ENCODE results near the gene SRCAP. TPM values are rescaled to one million over a fixed set of nuclear protein-coding genes. Genes with fewer than 3 reads are reported as not detected.

The SRCAP gene
- total RNA-seq, 2 experiments from 2014 or later: 59.5 to 60.1 TPM

- Histone ChIP-seq H3K4me3 (ENCODE audit: low read length) (no peak overlapping the region), H3K27ac (ENCODE audit: low read depth in 1 of 2, low read length in 2 of 2) (no peak overlapping the region), H3K4me1 (ENCODE audit: insufficient read depth, low read length) (peaks cover 59% of the 10 kb centered on the region), H3K9me3 (ENCODE audit: control insufficient read depth in 1 of 2, insufficient read depth in 1 of 2, low read length in 2 of 2) (no peaks in the 10 kb centered on the region), H3K36me3 (ENCODE audit: insufficient read depth, low read length) (peaks cover 80% of the 10 kb centered on the region), H3K27me3 (ENCODE audit: control insufficient read depth in 1 of 2, insufficient read depth in 2 of 2, low read length in 2 of 2) (no peaks in the 10 kb centered on the region)
- Mint-ChIP-seq H3K27ac (peak overlapping the region; percentile 76), H3K4me3 (no peak overlapping the region), H3K4me1 (ENCODE audit: low read depth) (peaks cover 34% of the 10 kb centered on the region), H3K27me3 (no peaks in the 10 kb centered on the region), H3K9me3 (no peaks in the 10 kb centered on the region), H3K36me3 (ENCODE audit: low read depth) (peaks cover 74% of the 10 kb centered on the region)
- intact Hi-C loops (cut with DNase I, micrococcal nuclease): no loop called here
- TF ChIP-seq CTCF (IDR thresholded peaks at IDR 0.05): no peak
- CTCF ChIA-PET: interaction anchor here (1.3 kb wide), 1 partner anchor 30 kb away, joined by 4 read pairs; no protein-coding TSS in a partner anchor
- DNase-seq: no peak
- ATAC-seq (ENCODE audit: poor library complexity): no peak
- POLR2A ChIA-PET: no interaction called here
Measured at GRCh38 chr16:30663820-30664219, 35.2 kb upstream of the SRCAP start.

DNA sequence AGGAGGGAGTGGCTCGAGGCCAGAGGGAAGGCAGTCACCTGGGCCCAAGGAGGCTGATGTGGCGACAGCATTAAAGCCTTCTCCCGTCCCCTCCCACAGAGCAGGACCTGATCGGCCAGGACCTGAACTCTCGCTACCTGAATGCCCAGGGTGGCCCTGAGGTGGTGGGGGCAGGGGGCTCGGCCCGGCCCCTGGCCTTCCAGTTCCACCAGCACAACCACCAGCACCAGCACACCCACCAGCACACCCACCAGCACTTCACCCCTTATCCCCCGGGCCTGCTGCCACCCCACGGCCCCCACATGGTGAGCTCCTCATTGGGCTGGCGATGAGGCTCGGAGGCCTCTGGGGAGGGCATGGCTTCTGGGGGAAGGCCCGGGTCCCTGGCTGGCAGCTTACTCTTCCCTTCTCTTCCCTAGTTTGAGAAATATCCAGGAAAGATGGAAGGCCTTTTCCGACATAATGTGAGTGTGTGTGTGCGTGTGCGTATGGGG lies 34.3 kb upstream of the SRCAP start:
- H3K9me3 ChIP-seq (ENCODE audit: control insufficient read depth in 1 of 2, insufficient read depth in 1 of 2, low read length in 2 of 2): no peaks in the 10 kb centered on the region
- no peak overlapping the region for H3K4me3 ChIP-seq (ENCODE audit: low read length)
- no peaks in the 10 kb centered on the region for H3K27me3 ChIP-seq (ENCODE audit: control insufficient read depth in 1 of 2, insufficient read depth in 2 of 2, low read length in 2 of 2)
- H3K4me3 Mint-ChIP-seq: no peak overlapping the region
- no peaks in the 10 kb centered on the region for H3K27me3 Mint-ChIP-seq
- ATAC-seq (ENCODE audit: poor library complexity) (no peak), DNase-seq (no peak)
- CTCF ChIA-PET: interaction anchor here (1.6 kb wide), 1 partner anchor 29 kb away, joined by 7 read pairs; no protein-coding TSS in a partner anchor
- intact Hi-C loops (cut with DNase I, micrococcal nuclease): no loop called here
- H3K27ac ChIP-seq (ENCODE audit: low read depth in 1 of 2, low read length in 2 of 2): peak overlapping the region in 1 of 2 donors; percentile 25
- peaks cover 88% of the 10 kb centered on the region for H3K36me3 ChIP-seq (ENCODE audit: insufficient read depth, low read length)
- H3K4me1 Mint-ChIP-seq (ENCODE audit: low read depth): peaks cover 32% of the 10 kb centered on the region
- peaks cover 58% of the 10 kb centered on the region for H3K4me1 ChIP-seq (ENCODE audit: insufficient read depth, low read length)
- POLR2A ChIA-PET: no interaction called here
- peaks cover 72% of the 10 kb centered on the region for H3K36me3 Mint-ChIP-seq (ENCODE audit: low read depth)
- H3K9me3 Mint-ChIP-seq: no peaks in the 10 kb centered on the region
- no peak overlapping the region for H3K27ac Mint-ChIP-seq
- no peak for TF ChIP-seq CTCF (IDR thresholded peaks at IDR 0.05)

GRCh38 chr16:30665155-30665829 lies 33.7 kb upstream of the SRCAP start:
- no peak overlapping the region for H3K4me3 ChIP-seq (ENCODE audit: low read length)
- Mint-ChIP-seq H3K9me3 (no peaks in the 10 kb centered on the region), H3K27ac (no peak overlapping the region), H3K4me1 (ENCODE audit: low read depth) (peaks cover 32% of the 10 kb centered on the region), H3K27me3 (no peaks in the 10 kb centered on the region), H3K4me3 (no peak overlapping the region), H3K36me3 (ENCODE audit: low read depth) (peaks cover 72% of the 10 kb centered on the region)
- H3K4me1 ChIP-seq (ENCODE audit: insufficient read depth, low read length): peaks cover 51% of the 10 kb centered on the region
- ChIA-PET CTCF (interaction anchor here (1.6 kb wide), 1 partner anchor 28 kb away, joined by 7 read pairs; no protein-coding TSS in a partner anchor), POLR2A (interaction anchor here (0.9 kb wide), 1 partner anchor 9 kb away, joined by 3 read pairs; no protein-coding TSS in a partner anchor)
- H3K27ac ChIP-seq (ENCODE audit: low read depth in 1 of 2, low read length in 2 of 2): no peak overlapping the region
- DNase-seq (peak in 1 of 14 experiments; percentile 20), ATAC-seq (ENCODE audit: poor library complexity) (no peak)
- H3K27me3 ChIP-seq (ENCODE audit: control insufficient read depth in 1 of 2, insufficient read depth in 2 of 2, low read length in 2 of 2): no peaks in the 10 kb centered on the region
- intact Hi-C loops (cut with DNase I, micrococcal nuclease): no loop called here
- no peaks in the 10 kb centered on the region for H3K9me3 ChIP-seq (ENCODE audit: control insufficient read depth in 1 of 2, insufficient read depth in 1 of 2, low read length in 2 of 2)
- H3K36me3 ChIP-seq (ENCODE audit: insufficient read depth, low read length): peaks cover 95% of the 10 kb centered on the region
- no peak for TF ChIP-seq CTCF (IDR thresholded peaks at IDR 0.05)

Measured in CD4-positive, alpha-beta T cell (primary cell).